ENCODE measurements around the gene GRPEL1. TPM values are rescaled to one million over a fixed set of nuclear protein-coding genes. Genes with fewer than 3 reads are reported as not detected.
A peak's percentile ranks its signal among the peaks of the same experiment; 100 is the strongest.

The GRPEL1 gene
- polyA plus RNA-seq, 1 donor from 2014 or later: 28.5 TPM

DNA sequence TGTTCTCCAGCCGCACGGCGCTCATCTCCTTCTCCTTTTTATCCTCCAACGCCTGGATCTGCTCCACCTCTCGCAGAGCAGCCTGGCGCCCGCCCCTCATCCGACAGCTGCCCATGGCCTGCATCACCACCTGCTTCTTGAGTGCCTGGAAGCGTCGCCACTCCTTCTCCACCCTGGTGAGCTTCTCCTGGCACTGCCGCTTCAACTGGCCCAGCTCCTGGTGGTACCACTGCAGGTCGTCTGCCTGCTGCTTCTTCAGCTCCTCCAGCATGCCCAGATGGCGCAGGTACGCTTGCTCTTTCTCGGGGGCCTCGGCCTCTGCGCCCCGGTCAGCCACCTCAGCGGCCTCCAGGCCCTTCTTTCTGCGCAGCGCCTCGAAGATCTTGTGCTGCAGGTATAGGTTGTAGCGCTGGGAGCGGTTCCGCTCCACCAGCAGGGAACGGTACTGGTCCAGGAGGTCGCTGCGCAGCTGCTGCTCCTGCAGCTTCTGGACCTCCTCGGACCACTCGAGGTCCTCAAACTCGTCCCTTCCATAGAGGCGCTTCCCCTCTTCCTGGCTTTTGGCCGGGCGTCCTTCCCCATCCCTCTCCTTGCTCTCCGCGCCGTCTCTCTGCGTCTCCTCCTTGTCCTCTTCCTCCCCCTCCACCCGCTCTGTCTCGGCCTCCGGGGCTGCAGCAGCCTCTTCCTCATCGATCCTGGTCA, 25.9 kb downstream of the GRPEL1 start:
- H3F3A ChIP-seq (ENCODE audit: insufficient read depth, low read length, poor library complexity, severe bottlenecking): no peaks in the 10 kb centered on the region
- H3K27ac ChIP-seq (ENCODE audit: low read length): peak overlapping the region; percentile 71
- H3K4me2 ChIP-seq (ENCODE audit: low read length): peak overlapping the region; percentile 57
- peaks cover 10% of the 10 kb centered on the region for H4K20me1 ChIP-seq (ENCODE audit: insufficient read depth)
- peak overlapping the region; percentile 94 for H3K4me3 ChIP-seq (ENCODE audit: low read length)
- H3K36me3 ChIP-seq (ENCODE audit: insufficient read depth, low read length): no peaks in the 10 kb centered on the region
- TF ChIP-seq REST (IDR thresholded peaks at IDR 0.05; ENCODE audit: borderline replicate concordance) (no peak), EZH2 (IDR thresholded peaks at IDR 0.05; ENCODE audit: borderline replicate concordance, insufficient read depth, low read length, poor library complexity, severe bottlenecking) (no peak), EP300 (conservative IDR thresholded peaks at IDR 0.05; ENCODE audit: poor library complexity, severe bottlenecking) (no peak), RAD21 (conservative IDR thresholded peaks at IDR 0.05) (no peak), CTCF (IDR thresholded peaks at IDR 0.05; ENCODE audit: poor library complexity, severe bottlenecking) (no peak), POLR2AphosphoS5 (IDR thresholded peaks at IDR 0.05) (no peak), SMC3 (conservative IDR thresholded peaks at IDR 0.05; ENCODE audit: poor library complexity) (no peak), TAF1 (IDR thresholded peaks at IDR 0.05; ENCODE audit: low read depth) (no peak), MXI1 (conservative IDR thresholded peaks at IDR 0.05; ENCODE audit: poor library complexity, severe bottlenecking) (no peak)
- H2AFZ ChIP-seq (ENCODE audit: low read depth, low read length): no peak overlapping the region
- no peaks in the 10 kb centered on the region for H3K9me2 ChIP-seq (ENCODE audit: insufficient read depth, low read length)
- peak overlapping the region; percentile 78 for H3K9ac ChIP-seq (ENCODE audit: low read length)
- no peaks in the 10 kb centered on the region for H3K27me3 ChIP-seq (ENCODE audit: insufficient read depth, low read depth, low read length)
- peaks cover 32% of the 10 kb centered on the region for H3K79me2 ChIP-seq (replicated peaks; ENCODE audit: insufficient read depth, low read length)
- no peaks in the 10 kb centered on the region for H3K9me3 ChIP-seq (ENCODE audit: low read length)

- H3K27ac ChIP-seq (ENCODE audit: low read length): no peak overlapping the region
- no peak overlapping the region for H2AFZ ChIP-seq (ENCODE audit: low read depth, low read length)
- no peak for TF ChIP-seq POLR2AphosphoS5 (IDR thresholded peaks at IDR 0.05)
- TF ChIP-seq TAF1 (IDR thresholded peaks at IDR 0.05; ENCODE audit: low read depth): no peak
- no peak for TF ChIP-seq RAD21 (conservative IDR thresholded peaks at IDR 0.05)
- no peak for TF ChIP-seq EZH2 (IDR thresholded peaks at IDR 0.05; ENCODE audit: borderline replicate concordance, insufficient read depth, low read length, poor library complexity, severe bottlenecking)
- no peak for TF ChIP-seq MXI1 (conservative IDR thresholded peaks at IDR 0.05; ENCODE audit: poor library complexity, severe bottlenecking)
- no peak for TF ChIP-seq CTCF (IDR thresholded peaks at IDR 0.05; ENCODE audit: poor library complexity, severe bottlenecking)
- TF ChIP-seq EP300 (conservative IDR thresholded peaks at IDR 0.05; ENCODE audit: poor library complexity, severe bottlenecking): no peak
- H3K4me3 ChIP-seq (ENCODE audit: low read length): peak overlapping the region; percentile 94
- H3K9me3 ChIP-seq (ENCODE audit: low read length): no peaks in the 10 kb centered on the region
- H3F3A ChIP-seq (ENCODE audit: insufficient read depth, low read length, poor library complexity, severe bottlenecking): no peaks in the 10 kb centered on the region
- peaks cover 25% of the 10 kb centered on the region for H3K79me2 ChIP-seq (replicated peaks; ENCODE audit: insufficient read depth, low read length)
- no peaks in the 10 kb centered on the region for H3K27me3 ChIP-seq (ENCODE audit: insufficient read depth, low read depth, low read length)
- no peaks in the 10 kb centered on the region for H3K9me2 ChIP-seq (ENCODE audit: insufficient read depth, low read length)
- H3K4me2 ChIP-seq (ENCODE audit: low read length): no peak overlapping the region
- H4K20me1 ChIP-seq (ENCODE audit: insufficient read depth): peaks cover 10% of the 10 kb centered on the region
- no peak overlapping the region for H3K9ac ChIP-seq (ENCODE audit: low read length)
- no peaks in the 10 kb centered on the region for H3K36me3 ChIP-seq (ENCODE audit: insufficient read depth, low read length)
These were observed 26.6 kb downstream of the GRPEL1 start for GRCh38 chr4:7041246-7041645.

Measured in neural cell (in vitro differentiated cells).